Epidermal melanocyte (primary cell): ENCODE measurements around the gene PTP4A1.
"Not testable (repeated sequence)": the region's sequence is repeated elsewhere in the genome, so short reads cannot be mapped to it uniquely, and the experiment has no call there.

Experiments used
- DNase-seq: peaks from one replicate; pipeline ENCODE4 v3.0.0; 2011; ENCODE audit warnings: low spot score; ENCODE audit not compliant: insufficient read length

Gene PTP4A1

DNA sequence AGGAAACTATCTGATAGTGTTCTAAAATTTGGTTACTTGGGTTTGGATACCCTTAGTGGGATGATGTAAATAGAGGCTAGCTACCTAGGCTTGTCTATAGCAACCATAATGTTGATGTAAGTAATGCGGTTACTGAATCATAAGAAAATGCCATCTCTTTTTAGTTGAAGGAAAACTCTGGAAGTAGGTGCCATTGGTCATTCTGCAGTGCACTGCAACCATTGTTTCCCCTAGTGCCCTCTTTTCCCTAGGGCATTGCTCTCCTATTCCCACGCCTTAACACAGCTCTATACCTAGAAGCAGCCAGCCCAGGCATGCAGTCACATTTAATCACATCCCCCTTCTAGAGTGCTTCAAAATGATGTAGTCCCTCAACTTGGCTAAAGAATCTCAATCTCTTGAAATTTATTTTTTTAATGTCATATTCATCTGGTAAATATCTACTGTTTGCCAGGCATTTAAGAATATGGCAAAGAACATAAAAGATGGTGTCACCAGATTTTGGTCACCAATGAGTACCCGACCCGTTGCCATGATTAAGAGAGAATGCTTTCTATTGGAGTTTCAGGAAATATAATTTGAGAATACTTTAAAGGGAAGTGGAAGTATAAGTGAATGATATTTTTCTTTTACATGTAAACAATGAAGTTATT, 10.4 kb downstream of the PTP4A1 start:
- no peak for DNase-seq

GRCh38 chr6:63584125-63584514, 11.8 kb downstream of the PTP4A1 start:
- DNase-seq: no peak

DNA sequence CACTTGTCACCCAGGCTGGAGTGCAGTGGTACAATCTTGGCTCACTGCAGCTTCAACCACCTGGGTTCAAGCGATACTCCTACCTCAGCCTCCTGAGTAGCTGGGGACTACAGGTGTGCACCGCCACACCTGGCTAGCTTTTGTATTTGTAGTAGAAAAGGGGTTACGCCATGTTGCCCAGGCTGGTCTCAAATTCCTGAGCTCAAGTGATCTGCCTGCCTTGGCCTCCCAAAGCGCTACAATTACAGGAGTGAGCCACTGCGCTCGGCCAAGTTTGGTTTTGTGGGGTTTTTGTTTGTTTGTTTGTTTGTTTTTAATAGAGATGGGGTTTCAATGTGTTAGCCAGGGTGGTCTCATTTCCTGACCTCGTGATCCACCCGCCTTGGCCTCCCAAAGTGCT, 12.3 kb downstream of the PTP4A1 start:
- no peak for DNase-seq

GRCh38 chr6:63585652-63586051, 13.4 kb downstream of the PTP4A1 start:
- DNase-seq: not testable (repeated sequence)

GRCh38 chr6:63589952-63590411, 17.7 kb downstream of the PTP4A1 start:
- no peak for DNase-seq

DNA sequence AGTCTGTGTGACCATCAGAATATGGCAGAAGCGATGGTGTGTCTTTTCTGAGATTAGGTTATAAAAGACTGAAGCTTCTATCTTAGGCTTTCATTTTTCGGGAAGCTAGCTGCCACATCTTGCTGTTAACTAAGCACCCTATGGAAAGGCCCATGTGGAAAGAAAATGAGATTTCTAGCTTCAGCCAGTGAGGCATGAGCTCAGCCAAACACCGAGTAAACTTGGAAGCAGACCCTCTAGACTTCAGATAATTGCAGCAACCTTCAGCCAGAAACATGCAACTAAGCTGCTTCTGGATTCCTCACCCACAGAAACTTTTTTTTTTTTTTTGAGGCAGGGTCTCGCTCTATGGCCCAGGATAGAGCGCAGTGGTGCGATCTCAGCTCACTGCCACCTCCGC, 20.6 kb downstream of the PTP4A1 start:
- DNase-seq: no peak

- no peak for DNase-seq
These were observed 25.1 kb downstream of the PTP4A1 start for GRCh38 chr6:63597141-63598048.

- peak; percentile 65 for DNase-seq
These were observed 26.1 kb downstream of the PTP4A1 start for GRCh38 chr6:63598049-63599036.

GRCh38 chr6:63599243-63599642, 27.0 kb downstream of the PTP4A1 start:
- DNase-seq: no peak

DNA sequence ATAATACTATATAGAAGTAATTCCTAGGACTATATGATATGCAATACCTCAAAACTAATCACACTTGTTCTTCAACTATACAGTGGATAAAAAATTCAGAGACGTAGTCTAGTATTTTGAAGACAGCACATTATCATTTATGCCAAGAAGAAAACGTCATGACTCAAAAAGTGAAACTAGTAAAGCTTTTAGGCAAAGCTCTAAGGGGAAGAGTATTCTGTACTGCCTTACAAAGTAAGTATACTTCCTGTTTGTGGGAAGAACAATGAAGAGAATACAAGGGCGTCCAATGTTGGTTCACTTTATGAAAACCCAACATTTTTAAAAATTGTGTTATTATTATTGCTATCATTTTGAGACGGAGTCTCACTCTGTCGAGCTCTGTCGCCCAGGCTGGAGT, 27.9 kb downstream of the PTP4A1 start:
- DNase-seq: no peak

- DNase-seq: no peak
These were observed 37.0 kb downstream of the PTP4A1 start for GRCh38 chr6:63609231-63609630.

DNA sequence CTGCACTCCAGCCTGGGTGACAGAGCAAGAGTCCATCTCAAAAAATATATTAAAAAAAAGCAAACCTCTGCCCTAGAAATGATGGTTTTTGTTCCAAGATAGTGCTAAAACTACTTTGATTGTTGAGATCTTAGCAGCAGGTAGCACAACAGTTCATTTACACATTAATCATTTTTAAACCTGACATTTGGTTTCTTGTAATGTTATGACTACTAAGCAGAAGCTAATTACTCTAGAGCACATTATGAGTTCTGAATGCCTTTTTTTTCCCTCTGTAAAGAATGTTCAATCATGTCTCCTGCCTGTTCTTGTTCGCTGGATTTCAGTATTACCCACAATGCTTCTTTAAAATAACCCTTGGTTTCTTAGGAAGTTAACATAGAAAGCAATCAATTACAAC, 38.7 kb downstream of the PTP4A1 start:
- DNase-seq: no peak

DNA sequence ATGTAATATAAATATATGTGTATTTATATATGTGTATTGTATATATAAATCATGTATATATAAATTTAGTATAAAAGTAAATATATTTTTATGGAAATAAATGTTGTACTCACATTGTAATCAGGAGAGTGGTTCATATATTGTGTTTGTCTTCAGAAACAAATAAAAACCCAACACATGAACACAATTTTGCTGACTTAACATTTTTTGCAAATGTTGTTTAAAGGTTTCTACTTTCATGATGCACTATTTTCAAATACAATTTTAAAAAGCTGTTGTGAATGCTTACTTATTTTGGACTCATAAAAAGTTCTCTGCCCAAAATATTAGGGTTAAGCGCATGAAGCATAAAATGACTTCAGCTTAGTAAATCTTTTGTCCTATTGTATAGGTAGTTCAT, 39.3 kb downstream of the PTP4A1 start:
- DNase-seq: no peak

- DNase-seq: no peak
These were observed 43.3 kb downstream of the PTP4A1 start for GRCh38 chr6:63615590-63615989.
